Dermis microvascular lymphatic vessel endothelial cell (primary cell): ENCODE data around the gene AQP7. TPM values are rescaled to one million over a fixed set of nuclear protein-coding genes. Genes with fewer than 3 reads are reported as not detected.
A peak's percentile ranks its signal among the peaks of the same experiment; 100 is the strongest.
"Not testable (repeated sequence)": the region's sequence is repeated elsewhere in the genome, so short reads cannot be mapped to it uniquely, and the experiment has no call there.

Experiments used
- DNase-seq, 2 donors: peaks; one replicate each; pipeline versions ENCODE4 v3.0.0 to v3.0.0-alpha.2; 2010; ENCODE audit warnings: low read depth in 2 of 2
- total RNA-seq: library from RNA; depleted of rRNA; stranded (reverse); fragments of >200 nt; gene quantifications from 2 replicates; pipeline ENCODE4 v1.2.1, GENCODE V29; 2014

AQP7 gene
- total RNA-seq, 1 donor from 2014 or later, result not detected

DNA sequence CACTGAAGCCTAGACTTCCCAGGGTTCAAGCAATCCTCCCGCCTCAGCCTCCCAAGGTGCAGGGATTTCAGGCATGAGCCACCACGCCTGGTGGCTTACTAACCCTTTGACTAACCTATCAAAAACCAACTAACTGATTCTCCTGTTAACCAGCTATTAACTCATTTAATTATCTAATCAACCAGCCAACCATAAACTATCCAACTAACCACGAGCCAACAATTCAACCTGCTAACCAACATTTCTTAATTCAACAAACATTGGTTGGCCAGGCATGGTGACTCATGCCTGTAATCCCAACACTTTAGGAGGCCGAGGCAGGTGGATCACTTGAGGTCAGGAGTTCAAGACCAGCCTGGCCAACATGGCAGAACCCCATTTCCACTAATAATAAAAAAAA lies 3.3 kb downstream of the AQP7 start:
- DNase-seq, result not testable (repeated sequence)

DNA sequence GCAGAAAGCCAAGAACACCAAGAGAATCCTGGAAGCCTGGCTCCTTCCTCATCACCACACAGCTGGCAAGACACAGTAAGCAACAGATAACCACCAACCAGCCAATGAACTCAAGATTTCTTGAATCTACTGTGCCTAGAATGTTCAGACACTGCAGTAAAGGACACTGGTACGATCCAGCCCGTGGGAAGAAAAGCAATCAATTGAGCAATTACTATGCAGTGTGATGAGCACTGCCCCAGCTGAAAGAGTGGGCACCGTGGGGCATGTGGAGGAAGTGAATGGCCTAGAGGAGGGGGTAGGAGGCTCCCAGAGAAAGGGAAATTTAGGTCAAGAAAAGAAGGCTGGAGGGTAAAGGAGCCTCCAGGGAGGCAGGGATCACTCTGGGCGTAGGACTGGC lies 4.6 kb downstream of the AQP7 start:
- DNase-seq, result not testable (repeated sequence)

DNA sequence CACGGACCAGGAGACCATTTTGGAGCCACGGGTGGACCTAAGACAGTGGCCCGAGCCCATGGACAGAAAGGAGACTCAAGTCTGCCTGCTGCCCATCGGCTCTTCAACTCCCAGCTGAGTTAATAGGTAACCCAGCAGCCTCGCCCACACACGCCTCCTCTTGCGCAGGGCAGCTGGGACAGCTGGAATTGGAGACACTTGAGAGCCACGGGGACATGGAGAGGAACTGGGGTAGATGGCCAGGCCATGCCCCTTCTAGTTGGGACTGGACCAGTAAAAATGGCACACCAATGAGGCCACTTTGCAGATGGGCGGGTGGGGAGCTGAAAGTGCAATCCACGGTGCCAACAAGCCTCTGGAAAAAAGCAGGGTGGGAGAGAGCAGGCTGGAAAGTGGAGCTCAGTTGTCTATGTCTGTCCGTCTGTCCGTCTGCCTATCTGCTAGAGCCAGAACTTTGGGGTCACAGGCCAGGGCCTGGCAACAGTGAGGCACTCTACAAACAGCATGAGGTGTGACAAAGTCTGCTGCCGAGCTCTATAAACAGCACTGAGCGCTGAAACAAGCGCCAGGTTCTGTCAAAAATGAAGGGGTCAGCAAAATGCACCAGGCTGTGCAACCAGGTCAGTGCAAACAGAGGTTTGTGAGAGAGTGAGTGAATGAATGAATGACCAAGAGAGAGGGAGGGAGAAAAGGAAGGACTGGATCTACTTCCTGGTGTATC lies 7.0 kb downstream of the AQP7 start:
- not testable (repeated sequence) for DNase-seq

GRCh38 chr9:33393986-33394385 lies 8.4 kb downstream of the AQP7 start:
- DNase-seq, result not testable (repeated sequence)

DNA sequence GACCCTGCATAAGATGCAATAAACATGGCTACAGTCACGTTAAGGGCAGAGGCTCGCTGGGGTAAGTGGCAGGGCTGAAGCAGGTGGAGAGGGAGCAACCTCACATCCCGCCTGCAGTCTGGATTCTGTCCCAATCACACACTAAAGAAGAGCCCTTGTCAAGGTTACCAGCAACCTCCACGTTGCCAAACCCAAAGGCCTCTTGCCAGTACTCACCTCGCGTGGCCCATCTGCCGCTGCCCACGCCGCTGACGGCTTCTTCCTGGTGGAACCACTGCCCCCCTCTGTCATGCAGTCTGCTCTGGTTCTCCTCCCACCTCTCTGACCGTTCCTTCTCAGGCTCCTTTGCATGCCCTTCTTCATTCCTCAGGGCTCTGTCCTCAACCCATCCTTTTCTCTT lies 8.8 kb downstream of the AQP7 start:
- DNase-seq, result no peak

DNA sequence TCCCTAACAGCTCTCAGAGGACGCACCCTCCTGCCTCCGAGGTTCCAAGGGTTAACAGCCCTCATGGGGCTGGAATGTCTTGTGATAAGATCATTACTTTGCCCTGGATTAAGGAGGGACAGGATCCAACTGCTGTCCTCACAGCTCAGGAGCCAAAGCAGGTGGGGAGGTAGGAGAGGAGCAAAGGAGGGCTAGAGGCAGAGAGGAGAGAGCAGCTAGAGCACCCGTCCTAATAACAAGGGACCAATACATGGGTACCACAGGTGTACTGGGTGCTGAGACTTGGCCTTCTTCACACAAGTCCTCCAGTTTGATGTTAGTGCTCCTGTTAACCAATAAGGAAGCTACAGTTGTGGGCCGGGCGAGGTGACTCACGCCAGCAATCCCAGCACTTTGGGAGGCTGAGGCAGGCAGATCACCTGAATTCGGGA lies 9.8 kb downstream of the AQP7 start:
- not testable (repeated sequence) for DNase-seq

DNA sequence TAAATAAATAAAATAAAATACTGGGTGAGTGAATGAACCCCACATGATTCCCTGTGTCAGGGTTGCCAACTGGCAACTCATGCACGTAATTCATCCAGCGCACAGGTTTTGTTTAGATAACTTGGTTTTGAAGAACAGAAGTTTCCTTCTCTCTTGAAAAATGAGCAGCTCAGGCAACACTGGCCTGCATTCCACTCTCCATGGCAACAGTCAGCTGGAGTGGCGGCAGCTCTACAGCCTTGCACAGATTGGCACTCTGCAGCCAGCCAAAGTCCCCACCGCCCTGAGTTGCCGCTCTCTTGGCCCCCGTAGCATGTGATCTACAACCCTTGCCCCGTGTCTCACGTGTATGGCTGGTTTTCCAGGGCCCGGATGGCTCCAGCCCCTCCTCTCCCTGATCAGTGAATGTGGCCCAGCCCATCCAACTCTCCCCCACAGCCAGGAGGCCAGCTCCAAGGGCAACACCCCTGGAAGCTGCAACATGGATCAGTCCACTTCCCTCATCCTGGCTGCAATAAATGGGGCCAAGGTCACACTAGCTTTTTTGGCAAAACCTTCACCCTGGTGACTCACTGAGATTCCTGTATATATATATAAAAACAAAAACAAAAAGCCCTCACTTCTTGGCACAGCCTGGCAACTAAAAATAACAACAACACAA lies 11.1 kb downstream of the AQP7 start:
- DNase-seq, result peak; percentile 98

GRCh38 chr9:33388110-33388994 lies 14.0 kb downstream of the AQP7 start:
- DNase-seq, result no peak

- not testable (repeated sequence) for DNase-seq
Observed at GRCh38 chr9:33386998-33387397, 15.4 kb downstream of the AQP7 start.

GRCh38 chr9:33386641-33386996 lies 15.7 kb downstream of the AQP7 start:
- not testable (repeated sequence) for DNase-seq

DNA sequence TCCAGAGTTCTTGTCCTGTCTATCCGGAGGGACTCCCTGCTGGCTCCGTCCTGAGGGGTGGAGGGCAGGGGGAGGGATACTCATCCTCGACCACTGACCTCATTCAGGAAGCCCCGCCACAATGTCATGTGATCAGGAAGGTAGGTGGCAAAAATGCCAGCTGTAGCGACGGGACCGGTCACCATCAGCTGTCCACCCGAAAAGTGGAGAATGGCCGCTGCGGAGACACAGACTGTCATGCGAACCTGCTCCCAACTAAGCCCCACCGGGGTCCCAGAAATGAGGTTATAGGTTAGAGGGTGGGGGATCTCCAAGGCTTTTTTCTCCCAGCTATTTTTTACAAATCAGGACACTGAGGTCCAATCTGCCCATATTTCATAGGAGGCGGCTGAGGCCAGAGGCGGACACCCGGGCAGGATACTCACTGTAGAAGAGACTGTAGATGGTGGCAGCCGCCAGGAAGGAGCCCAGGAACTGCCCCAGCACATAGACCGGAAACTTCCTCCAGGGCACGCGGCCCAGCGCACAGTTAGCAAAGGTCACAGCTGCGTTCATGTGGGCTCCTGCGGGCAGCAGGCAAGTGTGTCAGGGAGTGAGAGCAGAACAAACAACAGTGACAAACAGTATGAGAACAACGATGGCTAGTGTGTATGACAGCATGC lies 16.3 kb downstream of the AQP7 start:
- DNase-seq, result peak; percentile 2 to 26

DNA sequence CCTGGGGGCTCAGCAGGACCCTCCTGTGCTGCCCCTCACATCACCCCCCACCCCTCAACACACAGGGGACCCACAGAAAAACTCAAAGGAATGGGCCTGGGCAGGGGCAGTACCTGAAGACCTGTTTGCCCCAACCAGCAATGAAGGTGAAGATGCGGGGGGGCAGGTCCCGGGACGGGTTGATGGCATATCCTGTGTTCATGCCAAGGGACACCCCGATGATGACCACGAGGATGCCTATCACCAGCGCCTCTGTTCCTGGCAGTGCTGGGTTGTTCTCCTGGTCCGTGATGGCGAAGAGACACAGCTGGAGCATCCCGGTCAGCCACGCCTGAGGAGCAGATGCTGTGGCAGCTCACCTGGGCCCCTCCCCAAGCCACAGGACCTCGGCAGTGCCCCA lies 16.8 kb downstream of the AQP7 start:
- DNase-seq, result not testable (repeated sequence)

DNA sequence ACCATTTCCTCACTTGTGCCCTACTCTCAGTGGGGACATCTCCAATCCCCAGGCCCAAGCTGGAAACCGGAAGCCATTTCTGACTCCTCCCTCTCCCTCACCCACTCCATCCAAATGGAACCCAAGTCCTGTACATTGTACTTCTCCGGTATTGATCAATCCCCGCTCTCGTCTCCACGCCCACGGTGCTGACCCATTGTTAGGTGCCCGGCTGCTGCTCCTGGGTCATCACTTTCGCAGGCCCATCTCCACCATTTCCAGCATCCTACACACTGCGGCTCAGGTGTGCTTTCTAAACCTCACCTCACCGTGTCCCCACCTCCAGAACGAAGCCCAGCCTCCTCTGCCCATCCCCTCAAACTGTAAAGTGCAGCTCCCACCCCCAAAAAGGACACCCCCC lies 19.0 kb downstream of the AQP7 start:
- not testable (repeated sequence) for DNase-seq

DNA sequence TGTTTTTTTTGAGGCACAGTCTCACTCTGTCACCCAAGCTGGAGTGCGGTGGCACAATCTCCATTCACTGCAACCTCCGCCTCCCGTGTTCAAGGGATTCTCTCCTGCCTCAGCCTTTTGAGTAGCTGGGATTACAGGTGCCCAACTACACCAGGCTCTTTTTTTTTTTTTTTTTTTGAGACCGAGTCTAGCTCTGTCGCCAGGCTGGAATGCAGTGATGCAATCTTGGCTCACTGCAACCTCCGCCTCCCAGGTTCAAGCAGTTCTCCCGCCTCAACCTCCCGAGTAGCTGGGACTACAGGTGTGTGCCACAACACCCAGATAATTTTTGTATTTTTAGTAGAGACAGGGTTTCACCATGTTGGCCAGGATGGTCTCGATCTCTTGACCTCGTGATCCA lies 20.0 kb downstream of the AQP7 start:
- not testable (repeated sequence) for DNase-seq

DNA sequence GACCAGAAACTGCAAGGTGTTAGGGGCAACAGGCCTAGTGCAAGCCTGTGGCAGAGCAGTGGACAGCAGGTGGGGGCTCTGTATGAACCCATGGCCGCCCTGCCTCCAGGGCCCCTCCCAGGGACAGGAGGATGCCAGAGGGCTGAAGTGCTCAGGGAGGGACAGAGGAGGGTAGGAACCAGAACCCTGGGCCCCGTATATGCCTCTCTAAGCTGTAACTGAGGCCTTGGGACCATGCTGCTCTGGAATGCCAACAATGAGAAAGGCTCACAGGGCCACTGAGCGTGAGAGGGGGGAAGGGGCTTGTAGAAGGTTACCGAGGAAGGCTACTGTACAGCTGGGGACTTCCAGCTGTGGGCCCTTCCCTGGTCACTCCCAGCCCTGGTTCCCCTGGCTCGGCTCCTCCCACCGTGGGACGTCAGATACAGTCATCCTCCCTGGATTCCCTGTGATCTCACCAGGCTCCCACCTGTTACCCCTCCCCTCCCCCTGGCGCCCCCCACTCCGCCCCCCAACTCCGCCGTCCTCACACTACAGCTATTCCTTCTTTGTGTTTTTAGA lies 21.1 kb downstream of the AQP7 start:
- DNase-seq, result no peak

DNA sequence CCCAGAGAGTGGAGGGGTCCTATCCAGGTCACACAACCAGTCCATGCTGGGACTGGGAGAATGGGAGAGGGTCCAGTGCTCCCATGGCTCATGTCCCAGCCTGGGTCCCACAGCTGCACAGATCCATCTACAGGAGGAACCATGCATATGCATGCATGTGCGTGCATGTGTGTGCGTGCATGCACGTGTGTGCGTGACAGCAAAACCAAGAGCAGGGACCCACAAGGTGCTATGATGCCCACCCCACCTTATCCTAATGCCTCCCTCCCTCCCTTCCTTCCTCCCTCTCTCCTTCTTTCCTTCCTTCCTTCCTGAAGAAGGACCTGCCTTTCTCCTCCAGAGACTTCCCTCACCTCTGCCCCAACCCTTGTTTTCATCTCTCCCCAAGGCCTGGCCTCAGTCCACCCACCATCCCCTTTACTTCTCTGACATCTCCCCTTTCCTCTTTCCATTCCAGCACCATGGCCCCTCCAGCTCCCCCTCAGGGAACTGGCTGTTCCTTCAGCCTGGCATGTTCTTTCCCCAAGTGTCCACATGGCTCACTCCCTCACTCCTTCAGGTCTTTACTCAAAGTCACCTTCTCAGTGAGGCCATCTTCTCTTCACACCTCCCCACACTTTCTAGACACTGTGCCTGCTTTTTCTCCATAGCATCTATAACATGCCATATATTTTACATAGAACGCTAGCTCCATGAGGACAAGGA lies 21.8 kb downstream of the AQP7 start:
- DNase-seq, result no peak

GRCh38 chr9:33379666-33380389 lies 22.5 kb downstream of the AQP7 start:
- DNase-seq, result no peak

GRCh38 chr9:33378121-33378795 lies 24.1 kb downstream of the AQP7 start:
- no peak for DNase-seq

DNA sequence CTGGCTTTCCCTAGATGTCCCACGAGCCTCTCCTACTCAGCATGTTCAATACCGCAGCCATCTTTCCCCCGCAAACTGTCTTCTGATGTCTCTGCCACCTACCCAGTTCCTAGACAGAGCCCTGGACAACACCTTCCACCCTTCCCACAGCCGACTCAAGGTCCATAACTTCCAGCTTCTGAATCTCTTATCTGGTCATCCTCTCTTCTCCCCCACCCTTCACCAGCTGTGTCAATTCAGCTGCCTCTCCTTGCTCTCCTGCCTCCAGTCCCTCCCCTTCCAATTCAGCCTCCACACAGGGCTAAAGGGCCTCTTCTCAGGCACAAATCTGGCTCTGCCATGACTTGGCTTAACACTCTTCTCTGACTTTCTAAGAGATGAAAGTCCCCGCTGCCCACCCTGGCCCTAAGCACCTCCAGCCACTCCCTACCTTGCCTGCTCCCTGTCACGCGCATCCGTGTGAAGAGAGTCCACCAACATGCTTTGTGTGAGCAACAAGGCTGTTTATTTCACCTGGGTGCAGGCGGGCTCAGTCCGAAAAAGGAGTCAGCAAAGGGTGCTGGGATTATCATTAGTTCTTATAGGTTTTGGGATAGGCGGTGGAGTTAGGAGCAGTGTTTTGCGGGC lies 25.2 kb downstream of the AQP7 start:
- no peak for DNase-seq
